ENCODE data around the gene SDHB.

- TF ChIP-seq CTCF (IDR thresholded peaks at IDR 0.05) (no peak), POLR2A (IDR thresholded peaks at IDR 0.05) (no peak)
Measured at GRCh38 chr1:16983649-16984048, 70.2 kb downstream of the SDHB start.

Measured in body of pancreas (tissue), 4 donors.